ENCODE data around the gene SCAMP1. TPM values are rescaled to one million over a fixed set of nuclear protein-coding genes. Genes with fewer than 3 reads are reported as not detected.

Gene SCAMP1
- polyA plus RNA-seq, 3 donors: 5.4 to 52.4 (median 47.8) TPM

DNA sequence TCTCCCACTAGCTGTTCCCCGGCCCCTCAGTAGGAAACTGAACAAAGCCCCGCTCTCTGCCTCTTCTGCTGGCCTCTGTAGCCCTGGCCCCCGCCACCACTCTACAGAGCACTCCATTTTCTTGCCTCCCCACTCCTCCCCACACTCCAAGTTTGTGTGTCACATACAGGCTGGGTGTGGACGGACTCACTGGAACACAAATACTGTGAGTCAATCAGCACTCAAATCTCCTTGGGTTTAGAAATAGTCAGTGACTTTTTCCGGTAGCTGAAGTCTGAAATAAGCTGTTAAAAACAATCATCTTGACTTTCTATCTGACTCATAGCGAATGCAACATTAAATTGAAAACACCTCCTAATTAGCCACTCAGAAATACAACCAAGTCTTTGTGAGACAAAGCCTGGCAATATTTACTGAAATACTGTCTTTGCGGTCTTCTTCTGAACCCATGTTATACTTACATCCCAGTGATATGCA lies 165.7 kb downstream of the SCAMP1 start:
- H3K79me2 ChIP-seq (ENCODE audit: insufficient read depth, low read length): no peaks in the 10 kb centered on the region
- no peak overlapping the region for H2AFZ ChIP-seq (ENCODE audit: insufficient read depth, low read depth, low read length, poor library complexity, severe bottlenecking)
- peaks cover 0 to 1% (median 1%) of the 10 kb centered on the region in 3 donors for H3K27me3 Mint-ChIP-seq (ENCODE audit: low read depth in 3 of 3)
- DNase-seq: peak; percentile 58 to 72 (median 65)
- peaks cover 44 to 50% of the 10 kb centered on the region in 2 donors for H3K4me1 ChIP-seq (ENCODE audit: control insufficient read depth in 1 of 2, insufficient read depth in 2 of 2, low read length in 2 of 2)
- no peak overlapping the region for H3K4me2 ChIP-seq (replicated peaks; ENCODE audit: extremely low read depth, low read length, poor library complexity, severe bottlenecking)
- intact Hi-C loops (cut with micrococcal nuclease): loop anchor here in 1 of 2 donors (2.0 to 5.0 kb wide), 2 partner anchors 13 to 44 kb away; no protein-coding TSS in a partner anchor
- TF ChIP-seq CTCF (IDR thresholded peaks at IDR 0.05): no peak
- H3K36me3 ChIP-seq (replicated peaks in 1 of 2; ENCODE audit: control insufficient read depth in 1 of 2, insufficient read depth in 2 of 2, low read length in 2 of 2): no peaks in the 10 kb centered on the region
- H3K27ac ChIP-seq (ENCODE audit: low read depth in 1 of 2, low read length in 2 of 2): peak overlapping the region in 1 of 2 donors; percentile 93
- no peaks in the 10 kb centered on the region for H3K27me3 ChIP-seq (ENCODE audit: control insufficient read depth in 2 of 2, insufficient read depth in 2 of 2, low read length in 2 of 2)
- H3K9me3 ChIP-seq (replicated peaks in 1 of 2; ENCODE audit: control insufficient read depth in 1 of 2, insufficient read depth in 1 of 2, low read length in 2 of 2): no peaks in the 10 kb centered on the region
- 100% methylated on average over 3 of the region's 7 CpGs for WGBS (ENCODE audit: insufficient coverage)
- H4K20me1 ChIP-seq (ENCODE audit: insufficient read depth, low read length): no peaks in the 10 kb centered on the region
- H3K27ac Mint-ChIP-seq: peak overlapping the region; percentile 60 to 98 (median 96)
- H3K4me3 Mint-ChIP-seq: no peak overlapping the region
- H3K4me1 Mint-ChIP-seq: peaks cover 54% of the 10 kb centered on the region
- H3K4me3 ChIP-seq (replicated peaks in 1 of 3; ENCODE audit: low read depth in 2 of 3, low read length in 3 of 3): no peak overlapping the region
- no peaks in the 10 kb centered on the region for H3K9me3 Mint-ChIP-seq
- no peak overlapping the region for H3K9ac ChIP-seq (ENCODE audit: insufficient read depth, low read length, poor library complexity, severe bottlenecking)
- H3K36me3 Mint-ChIP-seq: peaks cover 14 to 30% of the 10 kb centered on the region in 2 donors

DNA sequence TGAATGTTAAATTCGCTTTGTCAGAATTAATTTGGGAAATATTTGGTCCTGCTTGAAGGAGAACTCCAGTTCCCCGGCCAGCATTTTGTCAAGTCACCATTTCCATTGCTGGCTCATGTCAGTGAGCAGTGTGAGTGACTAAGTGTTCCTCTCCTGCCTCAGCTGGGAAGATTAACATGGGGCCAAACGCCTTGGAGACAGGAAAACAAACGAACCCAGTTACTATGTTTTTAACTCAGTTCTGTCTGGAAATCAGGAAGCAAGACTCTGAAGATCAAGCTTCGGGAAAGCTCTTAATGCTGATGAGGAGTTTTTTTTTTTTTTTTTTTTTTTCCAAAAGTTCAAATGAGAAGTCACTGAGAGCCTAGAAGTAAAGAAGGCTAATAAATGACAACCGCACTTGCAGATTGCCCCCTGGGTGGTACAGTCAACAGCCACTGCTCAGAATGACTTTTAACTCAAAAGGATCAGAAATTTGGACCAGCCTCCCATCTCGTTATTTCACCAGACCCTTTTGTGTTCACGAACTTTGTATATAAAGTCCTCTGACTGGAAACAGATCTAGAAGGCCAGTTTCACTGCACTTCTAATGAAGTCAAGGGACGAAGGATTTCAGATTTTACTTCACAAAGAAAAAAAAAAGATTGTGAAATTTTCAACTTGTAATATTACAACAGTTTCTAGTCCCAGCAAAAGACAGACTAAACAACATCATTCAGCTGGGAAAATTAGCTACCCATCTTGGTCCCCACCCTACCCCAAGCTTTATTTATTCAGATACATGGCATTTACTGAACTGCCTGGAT lies 166.8 kb downstream of the SCAMP1 start:
- Histone ChIP-seq H4K20me1 (ENCODE audit: insufficient read depth, low read length) (no peaks in the 10 kb centered on the region), H3K79me2 (ENCODE audit: insufficient read depth, low read length) (no peaks in the 10 kb centered on the region), H3K4me1 (ENCODE audit: control insufficient read depth in 1 of 2, insufficient read depth in 2 of 2, low read length in 2 of 2) (peaks cover 48 to 56% of the 10 kb centered on the region in 2 donors), H3K27ac (ENCODE audit: low read depth in 1 of 2, low read length in 2 of 2) (peak overlapping the region; percentile 67 to 93), H3K9ac (ENCODE audit: insufficient read depth, low read length, poor library complexity, severe bottlenecking) (peak overlapping the region; percentile 45), H3K4me3 (replicated peaks in 1 of 3; ENCODE audit: low read depth in 2 of 3, low read length in 3 of 3) (peak overlapping the region in 1 of 3 experiments; percentile 18), H2AFZ (ENCODE audit: insufficient read depth, low read depth, low read length, poor library complexity, severe bottlenecking) (no peak overlapping the region), H3K36me3 (replicated peaks in 1 of 2; ENCODE audit: control insufficient read depth in 1 of 2, insufficient read depth in 2 of 2, low read length in 2 of 2) (no peaks in the 10 kb centered on the region), H3K9me3 (replicated peaks in 1 of 2; ENCODE audit: control insufficient read depth in 1 of 2, insufficient read depth in 1 of 2, low read length in 2 of 2) (no peaks in the 10 kb centered on the region), H3K4me2 (replicated peaks; ENCODE audit: extremely low read depth, low read length, poor library complexity, severe bottlenecking) (peak overlapping the region; percentile 43), H3K27me3 (ENCODE audit: control insufficient read depth in 2 of 2, insufficient read depth in 2 of 2, low read length in 2 of 2) (no peaks in the 10 kb centered on the region)
- H3K27me3 Mint-ChIP-seq (ENCODE audit: low read depth in 3 of 3): peaks cover 0 to 1% (median 1%) of the 10 kb centered on the region in 3 donors
- WGBS (ENCODE audit: insufficient coverage): 30% methylated on average over 4 of the region's 9 CpGs
- H3K4me3 Mint-ChIP-seq: peak overlapping the region in 1 of 2 donors; percentile 15
- no peak for TF ChIP-seq CTCF (IDR thresholded peaks at IDR 0.05)
- intact Hi-C loops (cut with micrococcal nuclease): loop anchor here in 1 of 2 donors (2.0 to 5.0 kb wide), 2 partner anchors 14 to 45 kb away; no protein-coding TSS in a partner anchor
- peak; percentile 91 to 99 (median 98) for DNase-seq
- peak overlapping the region; percentile 93 to 98 (median 96) for H3K27ac Mint-ChIP-seq
- H3K9me3 Mint-ChIP-seq: no peaks in the 10 kb centered on the region
- peaks cover 16 to 33% of the 10 kb centered on the region in 2 donors for H3K36me3 Mint-ChIP-seq
- H3K4me1 Mint-ChIP-seq: peaks cover 60% of the 10 kb centered on the region

Measured in CD14-positive monocyte (primary cell).